Ovary (tissue), 9 donors: Measurements from ENCODE around the gene MAP4K4. TPM values are rescaled to one million over a fixed set of nuclear protein-coding genes. Genes with fewer than 3 reads are reported as not detected.

Experiments
- DNase-seq, 5 donors: peaks; one replicate each; pipeline ENCODE4 v3.0.0-alpha.2; 2019 to 2020
- H3K27ac ChIP-seq, 2 donors: fragments of 200-600 bp; one replicate each; pipeline versions ENCODE4 v1.5.1 to v1.8.0; 2019 to 2022
- H3K27me3 ChIP-seq: fragments of 200-600 bp; one replicate; pipeline ENCODE4 v1.8.0; 2022
- H3K36me3 ChIP-seq: fragments of 200-600 bp; sonication (generic); one replicate; pipeline ENCODE4 v1.5.1; 2019
- H3K4me1 ChIP-seq: one replicate; pipeline ENCODE4 v1.8.1; 2013; ENCODE audit warnings: mild to moderate bottlenecking, moderate library complexity; ENCODE audit not compliant: insufficient read depth
- H3K4me3 ChIP-seq: fragments of 200-600 bp; sonication (generic); one replicate; pipeline ENCODE4 v1.5.1; 2017
- H3K9me3 ChIP-seq, 2 donors: fragments of 200-600 bp in 1 of 2; sonication (generic) in 1 of 2; one replicate each; pipeline versions ENCODE4 v1.5.1 to v1.8.1; 2013 to 2019; ENCODE audit warnings: mild to moderate bottlenecking in 1 of 2, moderate library complexity in 1 of 2
- EP300 ChIP-seq: sonication (generic); formaldehyde crosslinking; IDR thresholded peaks from one replicate; pipeline ENCODE4 v1.6.1; 2017; ENCODE audit warnings: antibody characterized with exemption
- POLR2A ChIP-seq: fragments of 450-650 bp; IDR thresholded peaks from one replicate; pipeline ENCODE4 v1.6.1; 2017; ENCODE audit warnings: antibody characterized with exemption, mild to moderate bottlenecking, moderate library complexity
- WGBS, 3 donors: extraction: QIAGEN DNeasy Blood & Tissue Kit in 1 of 3; methylation state at CpG; one replicate each; pipeline versions ENCODE4 v1.1.5 to v1.1.7; 2013 to 2017; 5-methylcytosine and 5-hydroxymethylcytosine counted together
- intact Hi-C, 4 donors: fragments of 100-400 bp; cut with DNase I; formaldehyde crosslinking; loops; one replicate each; pipeline versions ENCODE4 v1.11.0 to v1.15.1; 2022 to 2023
- polyA plus RNA-seq, 2 donors: library from polyadenylated mRNA; stranded (reverse); fragments of 200-250 nt in 1 of 2; fragments of 350-450 nt in 1 of 2; fragmentation: Illumina TruSeq in 1 of 2; extraction: RNeasy Lipid Tissue Mini Kit (QIAGEN cat#74804) in 1 of 2; gene quantifications; one replicate each; pipeline ENCODE4 v1.2.3, GENCODE V29; 2013 to 2014
- total RNA-seq, 7 donors: library from RNA; depleted of rRNA in 2 of 7; stranded (reverse); fragments of >200 nt in 2 of 7; fragmentation: NEBNext Ultra II Directional in 3 of 7; extraction: Animal tissue kit (Norgen Biotek cat#: 25700) in 3 of 7; gene quantifications; one replicate each; pipeline versions ENCODE4 v1.1.0 to v1.2.4, GENCODE V29; 2016 to 2023
- TF ChIP-seq, protein P1 (sequence below), 3 donors: fragments of 450-650 bp in 2 of 3; fragments of 200-600 bp in 1 of 3; IDR thresholded peaks; one replicate each; pipeline versions ENCODE4 v1.5.1 to v1.8.0; 2016 to 2022; ENCODE audit warnings: antibody characterized with exemption in 3 of 3, mild to moderate bottlenecking in 1 of 3
- donor health status: DM: no; HTN: no; CAD: no; lungs with moderate emphysema.
- donor health status: DM: no; HTN: no; CAD: no.
- donor health status: Bipolar disorder and iron deficiency.
- donor health status: DM: yes; HTN: yes; CAD: no.
- donor health status: DM: no; HTN: no; CAD: no.
- donor health status: DM: yes; HTN: yes; CAD: no.

The MAP4K4 gene
- total and polyA plus RNA-seq, 9 donors = 23.9 to 60.9 (median 49.7) TPM

DNA sequence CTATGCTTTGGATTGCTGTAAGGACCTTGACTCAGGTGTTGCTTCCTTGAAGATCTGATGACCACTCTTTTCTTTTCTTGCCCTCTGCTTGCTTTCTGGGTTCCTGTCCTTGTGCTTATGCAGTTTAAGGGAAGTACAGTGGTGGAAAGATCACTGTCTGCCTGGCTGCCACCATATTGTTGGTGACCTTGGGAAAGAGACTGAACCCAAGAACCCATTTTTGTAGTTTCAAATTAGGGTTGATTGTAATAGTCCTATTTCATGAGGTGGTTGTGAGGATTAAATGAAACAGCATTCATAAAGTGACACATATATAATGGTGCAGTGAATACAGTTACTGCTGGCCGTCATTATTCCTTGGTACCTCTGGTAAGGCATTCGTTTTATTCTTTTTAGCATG is 41.1 kb downstream of the MAP4K4 start:
- Histone ChIP-seq H3K4me1 (peaks cover 33% of the 10 kb centered on the region), H3K27ac (no peak overlapping the region), H3K4me3 (no peak overlapping the region), H3K27me3 (no peaks in the 10 kb centered on the region), H3K36me3 (no peaks in the 10 kb centered on the region), H3K9me3 (no peaks in the 10 kb centered on the region)
- intact Hi-C loops = no loop called here
- DNase-seq = no peak
- TF ChIP-seq EP300 (no peak), POLR2A (no peak)
- TF ChIP-seq, protein P1, sequence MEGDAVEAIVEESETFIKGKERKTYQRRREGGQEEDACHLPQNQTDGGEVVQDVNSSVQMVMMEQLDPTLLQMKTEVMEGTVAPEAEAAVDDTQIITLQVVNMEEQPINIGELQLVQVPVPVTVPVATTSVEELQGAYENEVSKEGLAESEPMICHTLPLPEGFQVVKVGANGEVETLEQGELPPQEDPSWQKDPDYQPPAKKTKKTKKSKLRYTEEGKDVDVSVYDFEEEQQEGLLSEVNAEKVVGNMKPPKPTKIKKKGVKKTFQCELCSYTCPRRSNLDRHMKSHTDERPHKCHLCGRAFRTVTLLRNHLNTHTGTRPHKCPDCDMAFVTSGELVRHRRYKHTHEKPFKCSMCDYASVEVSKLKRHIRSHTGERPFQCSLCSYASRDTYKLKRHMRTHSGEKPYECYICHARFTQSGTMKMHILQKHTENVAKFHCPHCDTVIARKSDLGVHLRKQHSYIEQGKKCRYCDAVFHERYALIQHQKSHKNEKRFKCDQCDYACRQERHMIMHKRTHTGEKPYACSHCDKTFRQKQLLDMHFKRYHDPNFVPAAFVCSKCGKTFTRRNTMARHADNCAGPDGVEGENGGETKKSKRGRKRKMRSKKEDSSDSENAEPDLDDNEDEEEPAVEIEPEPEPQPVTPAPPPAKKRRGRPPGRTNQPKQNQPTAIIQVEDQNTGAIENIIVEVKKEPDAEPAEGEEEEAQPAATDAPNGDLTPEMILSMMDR (IDR thresholded peaks at IDR 0.05) = no peak
- 94 to 97% (median 95%) methylated on average over 2 of the region's 2 CpGs for WGBS, 3 donors

DNA sequence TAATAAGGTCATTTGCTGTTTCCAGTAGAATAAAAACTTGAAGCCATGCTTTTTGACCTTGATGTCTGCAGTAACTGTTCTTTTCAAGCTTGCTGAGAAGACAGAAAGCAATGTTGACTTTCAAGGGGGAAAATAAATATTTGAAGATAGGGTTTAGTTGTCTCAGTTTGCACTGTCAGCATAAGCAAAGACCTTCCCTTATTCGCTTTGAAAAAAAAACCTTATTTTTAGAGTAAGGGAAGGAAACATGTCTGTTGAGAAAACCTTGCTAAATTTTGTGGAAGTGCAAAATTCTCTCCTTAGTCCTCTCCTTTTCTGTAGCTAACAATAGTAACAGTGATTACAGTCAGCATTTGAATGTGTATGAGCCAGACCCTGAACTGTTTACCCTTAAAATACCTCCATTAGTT is 43.1 kb downstream of the MAP4K4 start:
- WGBS, 3 donors = 9 to 14% (median 10%) methylated on average over 1 of the region's 1 CpG
- Histone ChIP-seq H3K4me1 (peaks cover 21% of the 10 kb centered on the region), H3K36me3 (no peaks in the 10 kb centered on the region), H3K4me3 (no peak overlapping the region), H3K9me3 (no peaks in the 10 kb centered on the region), H3K27me3 (no peaks in the 10 kb centered on the region), H3K27ac (no peak overlapping the region)
- intact Hi-C loops = no loop called here
- TF ChIP-seq POLR2A (no peak), EP300 (no peak)
- TF ChIP-seq, protein P1 (IDR thresholded peaks at IDR 0.05) = no peak
- DNase-seq = no peak

DNA sequence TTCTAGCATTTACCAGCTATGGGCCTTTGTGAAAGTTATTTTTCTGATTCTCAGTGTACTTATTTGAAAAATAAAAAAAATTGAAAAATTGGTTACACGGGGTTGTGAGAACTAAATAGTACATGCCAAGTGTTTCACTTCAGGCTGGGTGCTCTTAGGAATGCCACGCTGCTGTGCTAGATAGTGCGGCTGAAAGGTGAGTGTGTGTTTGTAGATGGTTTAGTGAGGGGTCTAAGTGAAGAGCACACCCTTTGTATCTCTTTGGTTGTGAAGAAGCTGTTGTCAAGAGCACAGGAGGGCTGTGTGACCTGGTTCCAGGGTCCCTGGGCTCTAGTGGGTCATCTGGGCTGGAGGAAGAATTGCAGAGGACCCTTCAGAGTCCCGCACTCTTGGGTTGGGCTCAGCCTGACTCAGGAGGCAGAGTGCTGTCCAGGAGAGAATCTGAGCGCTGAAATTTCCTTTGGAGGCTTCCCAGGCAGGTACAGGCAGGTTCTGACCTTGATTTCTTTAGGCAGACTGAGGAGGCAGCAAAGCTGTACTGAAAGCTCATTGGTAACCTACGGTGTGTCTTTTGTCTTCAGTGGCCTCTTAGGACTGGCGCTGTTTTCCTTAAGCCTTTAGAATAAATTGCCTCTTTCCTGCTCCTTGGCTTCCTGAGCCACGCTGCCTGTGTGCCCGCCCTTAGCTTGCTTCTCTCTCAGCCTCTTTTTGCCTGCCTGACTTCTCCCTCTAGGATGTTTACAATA is 44.4 kb downstream of the MAP4K4 start:
- no peak overlapping the region for H3K4me3 ChIP-seq

DNA sequence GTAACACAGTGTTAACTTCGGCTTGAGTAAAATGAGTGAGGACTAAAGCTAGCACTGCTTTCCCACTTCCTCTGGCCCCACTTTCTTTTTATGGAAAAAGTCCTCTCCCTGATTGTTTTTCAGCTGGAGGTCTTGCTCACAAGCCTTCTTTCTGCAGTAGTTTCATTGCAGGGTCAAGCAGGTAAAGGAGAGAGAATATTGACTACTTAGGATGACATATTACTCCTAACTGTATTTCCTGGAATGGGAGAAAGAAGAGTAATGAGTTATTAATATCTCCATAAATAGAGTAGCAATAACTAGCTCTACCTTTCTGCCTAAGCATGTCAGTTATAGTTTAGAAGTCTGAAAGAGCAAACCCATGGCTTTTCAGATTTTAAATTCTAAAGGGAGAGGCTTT is 45.0 kb downstream of the MAP4K4 start:
- Histone ChIP-seq H3K4me1 (peaks cover 20% of the 10 kb centered on the region), H3K4me3 (no peak overlapping the region)
- WGBS, 3 donors = 10 to 15% (median 14%) methylated on average over 1 of the region's 1 CpG

More for the DNA sequence above, 44.4 kb downstream of the MAP4K4 start:
- no peaks in the 10 kb centered on the region for H3K9me3 ChIP-seq
- intact Hi-C loops = no loop called here
- WGBS, 3 donors = 59 to 62% (median 61%) methylated on average over 9 of the region's 9 CpGs
- no peaks in the 10 kb centered on the region for H3K36me3 ChIP-seq
- no peak for DNase-seq
- peaks cover 16% of the 10 kb centered on the region for H3K4me1 ChIP-seq
- TF ChIP-seq EP300 (no peak), POLR2A (no peak)
- TF ChIP-seq, protein P1 (IDR thresholded peaks at IDR 0.05) = no peak
- H3K27me3 ChIP-seq = no peaks in the 10 kb centered on the region
- peak overlapping the region in 1 of 2 donors; percentile 18 for H3K27ac ChIP-seq

More for the DNA sequence above, 45.0 kb downstream of the MAP4K4 start:
- Histone ChIP-seq H3K27ac (peak overlapping the region in 1 of 2 donors; percentile 18), H3K27me3 (no peaks in the 10 kb centered on the region), H3K36me3 (no peaks in the 10 kb centered on the region), H3K9me3 (no peaks in the 10 kb centered on the region)
- intact Hi-C loops = no loop called here
- TF ChIP-seq, protein P1 (IDR thresholded peaks at IDR 0.05) = no peak
- no peak for TF ChIP-seq EP300
- TF ChIP-seq POLR2A = no peak
- DNase-seq = no peak
